Measurements from ENCODE around the gene EXD1. TPM values are rescaled to one million over a fixed set of nuclear protein-coding genes. Genes with fewer than 3 reads are reported as not detected.
"Not testable (repeated sequence)": the region's sequence is repeated elsewhere in the genome, so short reads cannot be mapped to it uniquely, and the experiment has no call there.

EXD1 gene
- polyA plus RNA-seq, 1 donor from 2014 or later, result not detected

GRCh38 chr15:41139112-41139511 is 91.4 kb downstream of the EXD1 start:
- not testable (repeated sequence) for H3K36me3 Mint-ChIP-seq, H3K27me3 Mint-ChIP-seq, H3K4me3 Mint-ChIP-seq, H3K27ac Mint-ChIP-seq, H3K9me3 Mint-ChIP-seq, H3K4me1 Mint-ChIP-seq

- not testable (repeated sequence) for H3K4me1 Mint-ChIP-seq, H3K4me3 Mint-ChIP-seq, H3K36me3 Mint-ChIP-seq, H3K9me3 Mint-ChIP-seq, H3K27ac Mint-ChIP-seq
- H3K27me3 Mint-ChIP-seq, result peaks cover 14% of the 10 kb centered on the region
Observed at GRCh38 chr15:41135580-41135979, 95.0 kb downstream of the EXD1 start.

GRCh38 chr15:41133454-41133853 is 97.1 kb downstream of the EXD1 start:
- Mint-ChIP-seq H3K4me3 (no peak overlapping the region), H3K4me1 (no peaks in the 10 kb centered on the region), H3K36me3 (no peaks in the 10 kb centered on the region), H3K27me3 (peaks cover 14% of the 10 kb centered on the region), H3K27ac (no peak overlapping the region), H3K9me3 (peaks cover 0 to 8% (median 0%) of the 10 kb centered on the region in 3 donors)

Other genes with a start within 250 kb of the EXD1 start
- gene INO80, start 114.5 kb downstream of the EXD1 start, polyA plus RNA-seq, result 7.4 TPM
- 16.8 TPM for gene CHP1, start 511 bp upstream of the EXD1 start, polyA plus RNA-seq
- gene OIP5, start 101.8 kb upstream of the EXD1 start, polyA plus RNA-seq, result 0.68 TPM
- 4.7 TPM for gene NUSAP1, start 102.1 kb upstream of the EXD1 start, polyA plus RNA-seq
- 25.5 TPM for gene NDUFAF1, start 171.7 kb upstream of the EXD1 start, polyA plus RNA-seq
- 39.2 TPM for gene RTF1, start 186.3 kb upstream of the EXD1 start, polyA plus RNA-seq

All from IgD-negative memory B cell (primary cell).